Measurements from ENCODE around the gene RALGPS2.

DNA sequence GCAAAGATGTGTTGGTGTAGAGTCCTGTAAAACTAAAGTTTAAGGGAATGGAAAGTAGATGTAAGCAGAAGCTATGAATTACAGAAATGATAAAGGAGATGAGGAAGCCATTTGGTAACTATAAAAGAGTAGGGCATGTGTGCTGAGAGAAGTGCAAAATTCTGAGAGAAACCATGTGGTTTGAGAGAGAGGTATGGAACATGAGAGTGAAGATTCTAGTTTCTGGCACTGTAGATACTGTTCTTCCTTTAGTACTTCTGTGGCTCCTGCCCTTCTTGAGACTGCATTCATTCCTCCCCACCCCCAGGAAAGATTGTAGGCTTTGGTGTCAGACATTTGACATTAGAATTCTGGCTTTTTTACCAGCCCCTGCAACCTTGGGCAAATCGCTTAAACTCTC, 15.4 kb downstream of the RALGPS2 start:
- TF ChIP-seq EZH2 (IDR thresholded peaks at IDR 0.05; ENCODE audit: low read depth, unreplicated experiment) (no peak), POLR2AphosphoS5 (IDR thresholded peaks at IDR 0.05; ENCODE audit: low read depth) (no peak), EZH2phosphoT487 (IDR thresholded peaks at IDR 0.05; ENCODE audit: unreplicated experiment) (no peak)
- TF ChIP-seq, protein P1, sequence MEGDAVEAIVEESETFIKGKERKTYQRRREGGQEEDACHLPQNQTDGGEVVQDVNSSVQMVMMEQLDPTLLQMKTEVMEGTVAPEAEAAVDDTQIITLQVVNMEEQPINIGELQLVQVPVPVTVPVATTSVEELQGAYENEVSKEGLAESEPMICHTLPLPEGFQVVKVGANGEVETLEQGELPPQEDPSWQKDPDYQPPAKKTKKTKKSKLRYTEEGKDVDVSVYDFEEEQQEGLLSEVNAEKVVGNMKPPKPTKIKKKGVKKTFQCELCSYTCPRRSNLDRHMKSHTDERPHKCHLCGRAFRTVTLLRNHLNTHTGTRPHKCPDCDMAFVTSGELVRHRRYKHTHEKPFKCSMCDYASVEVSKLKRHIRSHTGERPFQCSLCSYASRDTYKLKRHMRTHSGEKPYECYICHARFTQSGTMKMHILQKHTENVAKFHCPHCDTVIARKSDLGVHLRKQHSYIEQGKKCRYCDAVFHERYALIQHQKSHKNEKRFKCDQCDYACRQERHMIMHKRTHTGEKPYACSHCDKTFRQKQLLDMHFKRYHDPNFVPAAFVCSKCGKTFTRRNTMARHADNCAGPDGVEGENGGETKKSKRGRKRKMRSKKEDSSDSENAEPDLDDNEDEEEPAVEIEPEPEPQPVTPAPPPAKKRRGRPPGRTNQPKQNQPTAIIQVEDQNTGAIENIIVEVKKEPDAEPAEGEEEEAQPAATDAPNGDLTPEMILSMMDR (conservative IDR thresholded peaks at IDR 0.05; ENCODE audit: low read depth in 2 of 2) = no peak
- TF ChIP-seq, protein P2, sequence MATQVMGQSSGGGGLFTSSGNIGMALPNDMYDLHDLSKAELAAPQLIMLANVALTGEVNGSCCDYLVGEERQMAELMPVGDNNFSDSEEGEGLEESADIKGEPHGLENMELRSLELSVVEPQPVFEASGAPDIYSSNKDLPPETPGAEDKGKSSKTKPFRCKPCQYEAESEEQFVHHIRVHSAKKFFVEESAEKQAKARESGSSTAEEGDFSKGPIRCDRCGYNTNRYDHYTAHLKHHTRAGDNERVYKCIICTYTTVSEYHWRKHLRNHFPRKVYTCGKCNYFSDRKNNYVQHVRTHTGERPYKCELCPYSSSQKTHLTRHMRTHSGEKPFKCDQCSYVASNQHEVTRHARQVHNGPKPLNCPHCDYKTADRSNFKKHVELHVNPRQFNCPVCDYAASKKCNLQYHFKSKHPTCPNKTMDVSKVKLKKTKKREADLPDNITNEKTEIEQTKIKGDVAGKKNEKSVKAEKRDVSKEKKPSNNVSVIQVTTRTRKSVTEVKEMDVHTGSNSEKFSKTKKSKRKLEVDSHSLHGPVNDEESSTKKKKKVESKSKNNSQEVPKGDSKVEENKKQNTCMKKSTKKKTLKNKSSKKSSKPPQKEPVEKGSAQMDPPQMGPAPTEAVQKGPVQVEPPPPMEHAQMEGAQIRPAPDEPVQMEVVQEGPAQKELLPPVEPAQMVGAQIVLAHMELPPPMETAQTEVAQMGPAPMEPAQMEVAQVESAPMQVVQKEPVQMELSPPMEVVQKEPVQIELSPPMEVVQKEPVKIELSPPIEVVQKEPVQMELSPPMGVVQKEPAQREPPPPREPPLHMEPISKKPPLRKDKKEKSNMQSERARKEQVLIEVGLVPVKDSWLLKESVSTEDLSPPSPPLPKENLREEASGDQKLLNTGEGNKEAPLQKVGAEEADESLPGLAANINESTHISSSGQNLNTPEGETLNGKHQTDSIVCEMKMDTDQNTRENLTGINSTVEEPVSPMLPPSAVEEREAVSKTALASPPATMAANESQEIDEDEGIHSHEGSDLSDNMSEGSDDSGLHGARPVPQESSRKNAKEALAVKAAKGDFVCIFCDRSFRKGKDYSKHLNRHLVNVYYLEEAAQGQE (IDR thresholded peaks at IDR 0.05; ENCODE audit: unreplicated experiment) = no peak

Data from GM23338 (cell line).